HG03432 (cell line): ENCODE measurements around the gene ARHGDIB.

ENCODE experiments used
- ATAC-seq: cut with Tn5 transposase; IDR thresholded peaks from one replicate; pipeline ENCODE4 v1.9.1; 2021; ENCODE audit warnings: mild to moderate bottlenecking, moderate library complexity; ENCODE audit not compliant: unreplicated experiment

Gene ARHGDIB

GRCh38 chr12:14902465-14902864 is 58.9 kb downstream of the ARHGDIB start:
- no peak for ATAC-seq

GRCh38 chr12:14901228-14901562 is 60.2 kb downstream of the ARHGDIB start:
- ATAC-seq = no peak

- no peak for ATAC-seq
Observed at GRCh38 chr12:14900521-14901227, 60.7 kb downstream of the ARHGDIB start.

- no peak for ATAC-seq
Observed at GRCh38 chr12:14896521-14897169, 64.8 kb downstream of the ARHGDIB start.

DNA sequence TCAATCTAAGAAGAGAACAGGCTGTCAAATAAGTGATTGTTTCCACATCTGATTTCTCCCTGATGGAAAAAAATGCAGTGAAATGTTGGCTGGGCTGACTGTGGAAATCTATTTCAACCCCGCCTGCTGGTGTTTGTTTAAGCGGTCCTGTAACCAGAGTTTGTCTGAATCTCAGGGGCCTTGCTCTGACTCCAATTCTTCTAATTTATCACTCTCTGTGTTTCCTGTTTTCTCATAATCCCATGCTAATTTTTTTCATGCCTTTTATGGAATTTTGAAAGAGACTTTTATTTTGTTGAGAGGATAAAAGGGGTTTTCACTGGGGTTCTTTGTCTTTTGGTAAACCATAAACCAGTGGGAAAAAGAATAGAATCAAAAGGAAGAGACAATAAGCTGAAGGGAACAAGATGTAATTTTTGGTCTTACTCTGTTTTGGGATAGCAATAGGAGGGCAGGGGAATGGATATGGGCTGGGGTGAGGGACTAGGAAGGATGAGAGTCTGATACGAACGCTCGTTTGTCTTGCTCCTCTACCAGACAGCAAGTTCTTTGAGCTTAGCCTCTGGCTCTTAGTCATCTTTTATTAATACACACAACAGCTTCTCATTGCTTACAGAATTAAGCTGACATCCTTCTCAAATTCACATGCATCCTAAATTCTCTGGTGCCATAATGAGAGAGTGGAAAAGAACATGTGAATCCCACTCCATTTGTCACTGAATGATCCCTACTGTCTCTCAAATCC is 67.7 kb downstream of the ARHGDIB start:
- no peak for ATAC-seq

DNA sequence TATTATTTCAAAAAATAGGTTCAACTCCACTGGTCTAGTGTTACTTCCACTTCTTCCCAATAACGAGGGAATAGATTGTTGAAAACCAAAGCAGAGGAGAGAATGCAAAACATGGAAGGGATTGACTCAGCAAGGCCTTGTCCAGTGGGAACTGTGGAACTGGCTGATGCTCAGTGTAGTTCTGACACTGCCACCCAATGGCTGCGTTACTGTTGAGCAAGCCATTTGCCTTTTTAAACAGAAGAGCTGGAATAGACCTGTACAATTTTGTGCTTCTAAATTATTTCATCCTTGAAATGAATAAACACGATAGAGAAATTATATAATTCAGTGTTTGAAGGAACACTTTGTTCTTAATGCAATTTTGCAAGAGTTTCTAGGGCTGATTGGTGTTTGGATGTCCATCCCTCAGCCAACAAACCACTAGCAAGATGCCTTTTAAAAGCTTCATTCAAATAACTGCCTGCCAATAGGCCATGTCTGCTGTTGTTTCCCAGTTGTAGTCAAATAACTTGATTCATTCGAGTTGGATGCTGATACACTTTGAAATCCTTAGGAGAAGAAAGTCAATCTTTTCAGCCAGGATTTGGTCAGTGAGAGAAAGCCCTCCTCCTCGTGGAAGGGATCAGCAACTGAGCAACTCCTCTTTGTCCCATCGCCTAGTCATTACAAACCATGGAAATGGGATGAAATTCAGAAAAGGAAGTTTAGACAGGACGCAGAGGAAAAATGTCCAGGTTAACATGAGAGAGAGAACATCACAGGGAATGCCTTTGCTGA is 68.5 kb downstream of the ARHGDIB start:
- no peak for ATAC-seq
